Aorta (tissue), 5 donors: Measurements from ENCODE around the gene EMB. TPM values are rescaled to one million over a fixed set of nuclear protein-coding genes. Genes with fewer than 3 reads are reported as not detected.
"Not testable (repeated sequence)": the region's sequence is repeated elsewhere in the genome, so short reads cannot be mapped to it uniquely, and the experiment has no call there.

Experiments used
- ATAC-seq: fragments of 200-7000 bp; cut with Tn5 transposase; one replicate; pipeline ENCODE4 v1.9.1; 2022; ENCODE audit warnings: moderate library complexity; ENCODE audit not compliant: low FRiP score
- DNase-seq, 2 donors: peaks; one replicate each; pipeline ENCODE4 v3.0.0-alpha.2; 2020
- H3K27ac ChIP-seq, 2 donors: one replicate each; pipeline ENCODE4 v1.5.1; 2013; ENCODE audit warnings: low read length in 2 of 2, mild to moderate bottlenecking in 2 of 2, moderate library complexity in 2 of 2, control low read depth in 1 of 2, inconsistent platforms in 1 of 2, low read depth in 1 of 2
- H3K27me3 ChIP-seq, 2 donors: one replicate each; pipeline ENCODE4 v1.6.1; 2013; ENCODE audit warnings: control low read depth in 1 of 2, low read length in 1 of 2, mild to moderate bottlenecking in 1 of 2, moderate library complexity in 1 of 2; ENCODE audit not compliant: insufficient read depth in 2 of 2, control insufficient read depth in 1 of 2
- H3K36me3 ChIP-seq, 2 donors: one replicate each; pipeline ENCODE4 v1.6.1; 2013; ENCODE audit warnings: control low read depth in 1 of 2, low read length in 1 of 2, mild to moderate bottlenecking in 1 of 2; ENCODE audit not compliant: insufficient read depth in 2 of 2, control insufficient read depth in 1 of 2
- H3K4me1 ChIP-seq, 2 donors: one replicate each; pipeline ENCODE4 v1.6.1; 2013; ENCODE audit warnings: low read length in 2 of 2, control low read depth in 1 of 2, mild to moderate bottlenecking in 1 of 2, moderate library complexity in 1 of 2; ENCODE audit not compliant: insufficient read depth in 2 of 2, control insufficient read depth in 1 of 2
- H3K4me3 ChIP-seq, 2 donors: one replicate each; pipeline ENCODE4 v1.5.1; 2013; ENCODE audit warnings: low read length in 2 of 2, control low read depth in 1 of 2, mild to moderate bottlenecking in 1 of 2
- H3K9me3 ChIP-seq: one replicate; pipeline ENCODE4 v1.6.1; 2013; ENCODE audit warnings: mild to moderate bottlenecking, low read length; ENCODE audit not compliant: control insufficient read depth
- WGBS, 2 donors: extraction: QIAGEN DNeasy Blood & Tissue Kit; methylation state at CpG; one replicate each; pipeline ENCODE4 v1.1.7; 2013; 5-methylcytosine and 5-hydroxymethylcytosine counted together
- intact Hi-C, 2 donors: fragments of 100-400 bp; cut with DNase I; formaldehyde crosslinking; loops; one replicate each; pipeline versions ENCODE4 v1.14.2 to v1.15.0; 2022
- polyA plus RNA-seq, 2 donors: library from polyadenylated mRNA; stranded (reverse); fragments of 200-250 nt; gene quantifications; one replicate each; pipeline ENCODE4 v1.2.3, GENCODE V29; 2013
- total RNA-seq, 2 donors: library from RNA; stranded (reverse); fragmentation: NEBNext Ultra II Directional; extraction: Animal tissue kit (Norgen Biotek cat#: 25700); gene quantifications; one replicate each; pipeline ENCODE4 v1.2.1, GENCODE V29; 2021
- donor health status: healthy with polysubstance abuse.
- donor health status: Bipolar disorder and iron deficiency.
- donor health status: DM: no; HTN: no; CAD: no.
- donor health status: DM: no; HTN: no; CAD: no.
- donor health status: DM: yes; HTN: yes; CAD: no.

EMB gene
- total and polyA plus RNA-seq, 4 donors, result 2.5 to 40.2 (median 18.6) TPM

DNA sequence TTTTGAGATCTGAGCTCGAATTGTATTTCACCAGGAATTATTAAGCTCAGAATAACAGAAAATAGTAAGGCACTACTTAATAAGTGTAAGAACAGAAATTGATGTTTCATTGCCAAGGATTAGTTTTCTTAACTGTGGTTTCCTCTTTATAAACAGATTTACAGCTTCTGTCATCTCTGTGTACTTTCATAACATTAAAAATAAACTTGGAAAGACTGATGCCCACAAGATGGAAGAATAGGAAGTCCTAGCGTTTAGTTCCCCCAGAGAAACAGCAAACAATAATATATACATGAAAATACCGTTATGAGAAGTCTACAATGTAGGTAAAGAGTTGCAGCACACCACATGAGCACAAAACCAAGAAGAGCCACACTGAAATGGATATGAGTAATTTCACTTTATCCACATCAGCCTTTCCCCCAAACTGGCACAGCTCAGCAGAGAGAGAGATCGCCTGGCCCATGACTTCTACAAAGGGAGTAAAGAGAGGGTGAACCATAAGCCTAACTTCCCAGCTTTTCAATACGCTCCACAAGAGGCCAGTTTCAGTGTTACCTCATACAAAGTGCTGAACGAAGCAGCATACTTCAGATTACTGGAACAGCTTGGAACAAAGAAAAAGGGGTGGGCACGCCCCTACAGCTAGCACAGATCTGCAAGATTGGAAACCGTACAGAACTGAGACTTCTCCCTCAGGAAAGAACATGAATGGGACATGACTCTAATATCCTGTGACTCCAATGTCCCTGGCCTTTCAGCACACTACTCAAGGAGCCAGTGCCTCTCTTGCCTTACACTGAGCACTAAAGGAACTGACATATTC is 75.4 kb downstream of the EMB start:
- Histone ChIP-seq H3K4me1 (no peaks in the 10 kb centered on the region), H3K27me3 (no peaks in the 10 kb centered on the region), H3K27ac (no peak overlapping the region), H3K9me3 (peaks cover 7% of the 10 kb centered on the region), H3K36me3 (no peaks in the 10 kb centered on the region), H3K4me3 (no peak overlapping the region)
- WGBS, 2 donors, result 64 to 66% methylated on average over 8 of the region's 8 CpGs
- DNase-seq (no peak), ATAC-seq (peak; percentile 63)
- intact Hi-C loops, result no loop called here

DNA sequence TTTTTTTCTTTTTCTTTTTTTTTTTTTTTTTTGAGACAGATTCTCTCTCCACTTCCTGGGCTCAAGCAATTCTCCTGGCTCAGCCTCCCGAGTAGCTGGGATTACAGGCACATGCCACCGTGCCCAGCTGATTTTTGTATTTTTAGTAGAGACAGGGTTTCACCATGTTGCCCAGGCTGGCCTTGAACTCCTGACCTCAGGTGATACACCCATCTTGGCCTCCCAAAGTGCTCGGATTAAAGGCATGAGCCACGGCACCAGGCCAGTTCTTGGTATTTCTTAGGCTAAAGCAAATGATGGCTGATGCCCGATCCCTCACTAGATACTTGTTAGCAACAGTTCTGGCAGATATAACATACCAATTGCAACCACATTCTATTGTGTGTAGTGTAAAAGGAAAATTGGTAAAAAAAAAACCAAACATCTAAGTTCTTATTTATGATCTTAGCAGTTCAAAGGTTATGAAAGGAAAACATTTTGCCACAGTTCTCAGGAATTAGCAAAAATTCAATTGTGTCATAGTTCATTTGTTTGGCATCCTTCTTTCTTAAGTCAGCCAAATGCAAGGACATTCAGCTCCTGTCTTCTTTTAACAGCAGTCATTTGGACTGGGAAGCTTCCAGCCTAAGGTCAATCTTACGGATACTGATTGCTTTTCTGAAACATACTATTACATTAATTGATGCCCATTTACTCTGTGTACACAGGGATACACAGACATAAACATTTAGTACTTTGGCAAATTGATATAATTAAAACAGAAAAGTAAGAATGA is 76.4 kb downstream of the EMB start:
- H3K27me3 ChIP-seq, H3K36me3 ChIP-seq, H3K4me1 ChIP-seq, H3K4me3 ChIP-seq, H3K27ac ChIP-seq, ATAC-seq, H3K9me3 ChIP-seq, DNase-seq, intact Hi-C loops: not testable (repeated sequence)
- WGBS, 2 donors, result 65 to 70% methylated on average over 6 of the region's 6 CpGs

DNA sequence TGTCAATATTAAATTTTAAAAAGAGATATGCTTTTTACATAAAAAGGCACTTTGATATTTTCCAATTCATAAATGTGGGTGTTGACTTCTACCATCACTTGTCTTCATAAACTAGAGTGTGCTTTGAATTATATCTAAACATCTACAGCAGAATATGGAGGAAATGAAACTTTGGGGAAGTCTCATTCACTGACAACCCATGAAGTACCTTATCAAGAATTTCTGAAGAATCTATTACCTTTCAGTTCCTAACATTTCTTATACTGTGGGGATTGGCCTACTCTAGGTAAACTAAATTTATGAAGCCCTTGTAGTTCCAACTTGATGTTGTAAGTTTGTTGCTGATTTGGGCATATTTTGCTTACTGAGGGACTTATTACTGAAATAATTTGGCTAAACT is 81.9 kb downstream of the EMB start:
- intact Hi-C loops, result no loop called here
- DNase-seq (no peak), ATAC-seq (no peak)
- Histone ChIP-seq H3K27ac (no peak overlapping the region), H3K4me1 (no peaks in the 10 kb centered on the region), H3K27me3 (no peaks in the 10 kb centered on the region), H3K9me3 (no peaks in the 10 kb centered on the region), H3K36me3 (no peaks in the 10 kb centered on the region), H3K4me3 (no peak overlapping the region)

DNA sequence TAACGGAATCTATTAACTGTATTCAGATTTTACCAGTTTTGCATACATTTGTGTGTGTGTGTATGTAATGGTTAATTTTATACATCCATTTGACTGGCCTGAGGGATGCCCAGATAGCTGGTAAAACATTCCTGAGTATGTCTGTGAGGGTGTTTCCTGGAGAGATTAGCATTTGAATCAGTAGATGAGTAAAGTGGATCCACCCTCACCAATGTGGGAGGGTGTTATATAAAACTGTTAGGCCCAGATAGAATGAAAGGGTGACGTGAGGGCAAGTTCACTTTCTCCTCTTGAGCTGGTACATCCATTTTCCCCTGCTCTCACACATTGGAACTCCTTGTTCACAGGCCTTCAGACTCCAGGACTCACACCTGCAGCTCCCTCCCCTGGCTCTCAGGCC is 88.7 kb downstream of the EMB start:
- no peaks in the 10 kb centered on the region for H3K36me3 ChIP-seq
- 61 to 65% methylated on average over 2 of the region's 2 CpGs for WGBS, 2 donors
- H3K27ac ChIP-seq, result no peak overlapping the region
- DNase-seq, result no peak
- no peaks in the 10 kb centered on the region for H3K4me1 ChIP-seq
- H3K4me3 ChIP-seq, result no peak overlapping the region
- intact Hi-C loops, result no loop called here
- no peak for ATAC-seq
- H3K9me3 ChIP-seq, result no peaks in the 10 kb centered on the region
- H3K27me3 ChIP-seq, result no peaks in the 10 kb centered on the region

Other genes with a start within 250 kb of the EMB start
- 10 to 100 TPM; 28.2 to 47.6 TPM for gene PARP8, start 225.3 kb upstream of the EMB start, total RNA-seq
- gene PARP8, start 225.3 kb upstream of the EMB start, polyA plus RNA-seq, result 10 to 100 TPM in 1 of 2 donors, 1 to 10 TPM in 1; 5.3 to 10.8 TPM